ENCODE data around the gene HPCAL1.

DNA sequence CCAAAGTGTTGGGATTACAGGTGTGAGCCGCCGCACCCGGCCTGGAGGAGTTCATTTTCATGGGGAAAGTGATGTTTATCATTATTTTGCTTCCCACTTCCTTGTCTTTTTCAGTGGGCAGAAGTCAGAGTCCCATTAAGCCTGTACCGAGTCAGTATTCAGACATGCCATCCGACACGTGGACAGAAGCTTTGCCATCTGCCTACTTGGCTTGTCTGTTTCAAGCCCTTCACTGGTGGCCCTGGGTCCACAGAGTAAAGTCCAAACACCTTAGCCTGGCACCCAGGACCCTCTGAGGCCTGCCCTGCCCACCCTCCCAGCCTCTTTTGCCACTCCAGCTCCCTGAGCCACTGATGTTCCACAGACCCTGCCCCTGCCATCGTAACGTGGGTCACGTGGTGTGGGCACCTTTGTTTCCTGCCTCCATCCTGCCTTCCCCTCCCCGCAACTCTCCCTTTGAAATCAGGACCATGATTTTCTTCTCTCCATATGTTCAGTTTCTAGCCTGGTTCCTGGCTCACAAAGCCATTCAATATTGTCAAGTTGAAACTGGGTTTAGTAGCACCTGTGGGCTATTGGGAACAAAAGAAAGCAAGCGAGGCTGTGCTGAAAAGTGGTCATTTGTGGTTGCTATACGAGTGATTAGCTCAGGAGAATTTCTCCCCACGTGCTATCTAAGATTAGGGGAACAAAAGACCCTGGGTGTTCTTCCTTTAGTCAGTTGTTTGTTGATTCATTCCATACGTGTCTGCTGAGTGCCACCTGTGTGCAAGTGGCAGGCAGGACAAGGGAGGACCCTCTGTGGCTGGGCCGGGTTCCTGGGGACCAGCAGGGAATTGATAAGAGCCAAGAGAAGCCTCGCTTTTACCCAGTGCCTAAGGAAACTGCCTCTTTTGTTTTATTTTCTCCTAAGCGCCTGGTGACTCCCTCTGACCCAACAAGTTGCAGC lies 150.5 kb downstream of the HPCAL1 start:
- TF ChIP-seq POLR2A (IDR thresholded peaks at IDR 0.05; ENCODE audit: low read depth) (no peak), EP300 (IDR thresholded peaks at IDR 0.05) (no peak), POLR2AphosphoS5 (IDR thresholded peaks at IDR 0.05) (no peak)
- TF ChIP-seq, protein P1, sequence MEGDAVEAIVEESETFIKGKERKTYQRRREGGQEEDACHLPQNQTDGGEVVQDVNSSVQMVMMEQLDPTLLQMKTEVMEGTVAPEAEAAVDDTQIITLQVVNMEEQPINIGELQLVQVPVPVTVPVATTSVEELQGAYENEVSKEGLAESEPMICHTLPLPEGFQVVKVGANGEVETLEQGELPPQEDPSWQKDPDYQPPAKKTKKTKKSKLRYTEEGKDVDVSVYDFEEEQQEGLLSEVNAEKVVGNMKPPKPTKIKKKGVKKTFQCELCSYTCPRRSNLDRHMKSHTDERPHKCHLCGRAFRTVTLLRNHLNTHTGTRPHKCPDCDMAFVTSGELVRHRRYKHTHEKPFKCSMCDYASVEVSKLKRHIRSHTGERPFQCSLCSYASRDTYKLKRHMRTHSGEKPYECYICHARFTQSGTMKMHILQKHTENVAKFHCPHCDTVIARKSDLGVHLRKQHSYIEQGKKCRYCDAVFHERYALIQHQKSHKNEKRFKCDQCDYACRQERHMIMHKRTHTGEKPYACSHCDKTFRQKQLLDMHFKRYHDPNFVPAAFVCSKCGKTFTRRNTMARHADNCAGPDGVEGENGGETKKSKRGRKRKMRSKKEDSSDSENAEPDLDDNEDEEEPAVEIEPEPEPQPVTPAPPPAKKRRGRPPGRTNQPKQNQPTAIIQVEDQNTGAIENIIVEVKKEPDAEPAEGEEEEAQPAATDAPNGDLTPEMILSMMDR (IDR thresholded peaks at IDR 0.05), result no peak
